ENCODE data around the gene MYO1D. TPM values are rescaled to one million over a fixed set of nuclear protein-coding genes. Genes with fewer than 3 reads are reported as not detected.
"Not testable (repeated sequence)": the region's sequence is repeated elsewhere in the genome, so short reads cannot be mapped to it uniquely, and the experiment has no call there.

The MYO1D gene
- total and polyA plus RNA-seq, 5 donors from 2014 or later: 1.5 to 8.2 (median 2.7) TPM

- not testable (repeated sequence) for H3K36me3 ChIP-seq (ENCODE audit: control insufficient read depth, insufficient read depth, low read length); H3K9me3 ChIP-seq (ENCODE audit: control insufficient read depth in 2 of 2, low read length in 2 of 2); H3K4me3 Mint-ChIP-seq; H3K4me1 Mint-ChIP-seq; H3K27ac Mint-ChIP-seq; DNase-seq; H3K4me3 ChIP-seq (ENCODE audit: low read depth, low read length); H3K9me3 Mint-ChIP-seq; H3K4me1 ChIP-seq (ENCODE audit: control insufficient read depth, insufficient read depth, low read length, poor library complexity, severe bottlenecking); H3K27me3 ChIP-seq (ENCODE audit: control insufficient read depth, insufficient read depth, low read length); H3K27me3 Mint-ChIP-seq; H3K27ac ChIP-seq (ENCODE audit: insufficient read depth, low read length, poor library complexity, severe bottlenecking); ATAC-seq (ENCODE audit: low read depth in 2 of 2)
- peaks cover 22% of the 10 kb centered on the region for H3K36me3 Mint-ChIP-seq
Measured at GRCh38 chr17:32714206-32714605, 162.7 kb downstream of the MYO1D start.

DNA sequence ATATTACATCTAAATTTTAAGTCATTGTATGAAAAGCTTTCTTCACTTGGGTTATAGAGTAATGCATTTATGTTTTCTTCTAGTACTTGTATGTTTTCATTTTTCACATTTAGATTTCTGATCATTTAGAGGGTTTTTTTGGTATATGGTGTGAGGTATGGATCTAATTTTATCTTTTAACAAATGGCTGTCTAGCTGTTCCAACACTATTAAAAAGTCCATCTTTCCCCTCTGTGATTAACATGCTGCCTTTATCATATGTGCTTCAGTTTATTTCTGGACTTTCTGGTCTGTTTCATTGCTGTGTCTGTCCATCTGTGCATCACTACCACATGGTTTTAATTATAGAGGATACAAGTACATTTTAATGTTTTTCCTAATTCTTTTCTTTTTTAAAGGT is 163.8 kb downstream of the MYO1D start:
- no peak for DNase-seq
- H3K4me1 ChIP-seq (ENCODE audit: control insufficient read depth, insufficient read depth, low read length, poor library complexity, severe bottlenecking): no peaks in the 10 kb centered on the region
- H3K4me3 ChIP-seq (ENCODE audit: low read depth, low read length): no peak overlapping the region
- H3K4me3 Mint-ChIP-seq: no peak overlapping the region
- no peaks in the 10 kb centered on the region for H3K9me3 ChIP-seq (ENCODE audit: control insufficient read depth in 2 of 2, low read length in 2 of 2)
- no peaks in the 10 kb centered on the region for H3K36me3 ChIP-seq (ENCODE audit: control insufficient read depth, insufficient read depth, low read length)
- ATAC-seq (ENCODE audit: low read depth in 2 of 2): no peak
- H3K9me3 Mint-ChIP-seq: peaks cover 0 to 2% (median 0%) of the 10 kb centered on the region in 7 donors
- peaks cover 14% of the 10 kb centered on the region for H3K36me3 Mint-ChIP-seq
- peaks cover 7% of the 10 kb centered on the region for H3K27me3 Mint-ChIP-seq
- H3K4me1 Mint-ChIP-seq: peaks cover 0 to 9% (median 8%) of the 10 kb centered on the region in 4 donors
- no peak overlapping the region for H3K27ac ChIP-seq (ENCODE audit: insufficient read depth, low read length, poor library complexity, severe bottlenecking)
- no peak overlapping the region for H3K27ac Mint-ChIP-seq
- no peaks in the 10 kb centered on the region for H3K27me3 ChIP-seq (ENCODE audit: control insufficient read depth, insufficient read depth, low read length)

GRCh38 chr17:32709562-32709961 is 167.4 kb downstream of the MYO1D start:
- Histone ChIP-seq H3K4me3 (ENCODE audit: low read depth, low read length) (no peak overlapping the region), H3K4me1 (ENCODE audit: control insufficient read depth, insufficient read depth, low read length, poor library complexity, severe bottlenecking) (no peaks in the 10 kb centered on the region), H3K27me3 (ENCODE audit: control insufficient read depth, insufficient read depth, low read length) (no peaks in the 10 kb centered on the region), H3K9me3 (ENCODE audit: control insufficient read depth in 2 of 2, low read length in 2 of 2) (no peaks in the 10 kb centered on the region), H3K36me3 (ENCODE audit: control insufficient read depth, insufficient read depth, low read length) (no peaks in the 10 kb centered on the region), H3K27ac (ENCODE audit: insufficient read depth, low read length, poor library complexity, severe bottlenecking) (no peak overlapping the region)
- peaks cover 0 to 2% (median 0%) of the 10 kb centered on the region in 7 donors for H3K9me3 Mint-ChIP-seq
- peaks cover 7% of the 10 kb centered on the region for H3K27me3 Mint-ChIP-seq
- no peak overlapping the region for H3K27ac Mint-ChIP-seq
- ATAC-seq (ENCODE audit: low read depth in 2 of 2): no peak
- H3K4me3 Mint-ChIP-seq: no peak overlapping the region
- peaks cover 11% of the 10 kb centered on the region for H3K36me3 Mint-ChIP-seq
- DNase-seq: no peak
- peaks cover 0 to 3% (median under 1%) of the 10 kb centered on the region in 4 donors for H3K4me1 Mint-ChIP-seq

DNA sequence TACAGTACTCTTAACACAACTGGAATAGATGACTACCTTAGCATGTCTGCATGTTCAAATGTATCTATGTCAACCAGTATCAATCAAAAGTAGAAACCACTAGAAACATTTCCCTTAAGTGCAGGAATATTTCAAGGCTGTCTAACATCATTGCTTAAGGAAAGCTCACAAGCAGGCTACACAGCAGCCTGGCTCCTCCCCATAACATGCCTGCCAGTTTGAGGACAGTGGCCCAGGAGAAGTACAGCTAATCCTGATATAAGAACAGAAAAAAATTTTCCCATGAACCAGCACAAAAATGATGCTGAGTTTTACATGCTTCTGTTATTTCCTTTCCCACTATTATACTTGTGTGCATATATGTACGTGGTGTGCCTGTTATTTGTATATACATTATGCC is 175.1 kb downstream of the MYO1D start:
- H3K36me3 Mint-ChIP-seq: no peaks in the 10 kb centered on the region
- Histone ChIP-seq H3K27ac (ENCODE audit: insufficient read depth, low read length, poor library complexity, severe bottlenecking) (no peak overlapping the region), H3K9me3 (ENCODE audit: control insufficient read depth in 2 of 2, low read length in 2 of 2) (no peaks in the 10 kb centered on the region), H3K27me3 (ENCODE audit: control insufficient read depth, insufficient read depth, low read length) (no peaks in the 10 kb centered on the region), H3K4me1 (ENCODE audit: control insufficient read depth, insufficient read depth, low read length, poor library complexity, severe bottlenecking) (no peaks in the 10 kb centered on the region), H3K4me3 (ENCODE audit: low read depth, low read length) (no peak overlapping the region), H3K36me3 (ENCODE audit: control insufficient read depth, insufficient read depth, low read length) (no peaks in the 10 kb centered on the region)
- peaks cover 4% of the 10 kb centered on the region for H3K27me3 Mint-ChIP-seq
- H3K27ac Mint-ChIP-seq: no peak overlapping the region
- no peaks in the 10 kb centered on the region for H3K4me1 Mint-ChIP-seq
- no peak overlapping the region for H3K4me3 Mint-ChIP-seq
- ATAC-seq (ENCODE audit: low read depth in 2 of 2) (no peak), DNase-seq (no peak)
- no peaks in the 10 kb centered on the region for H3K9me3 Mint-ChIP-seq

- H3K4me1 Mint-ChIP-seq: no peaks in the 10 kb centered on the region
- H3K36me3 Mint-ChIP-seq: peaks cover 4% of the 10 kb centered on the region
- ATAC-seq (ENCODE audit: low read depth in 2 of 2) (no peak), DNase-seq (no peak)
- H3K4me3 Mint-ChIP-seq: no peak overlapping the region
- Histone ChIP-seq H3K27ac (ENCODE audit: insufficient read depth, low read length, poor library complexity, severe bottlenecking) (no peak overlapping the region), H3K36me3 (ENCODE audit: control insufficient read depth, insufficient read depth, low read length) (no peaks in the 10 kb centered on the region), H3K4me3 (ENCODE audit: low read depth, low read length) (no peak overlapping the region), H3K9me3 (ENCODE audit: control insufficient read depth in 2 of 2, low read length in 2 of 2) (no peaks in the 10 kb centered on the region), H3K4me1 (ENCODE audit: control insufficient read depth, insufficient read depth, low read length, poor library complexity, severe bottlenecking) (no peaks in the 10 kb centered on the region), H3K27me3 (ENCODE audit: control insufficient read depth, insufficient read depth, low read length) (no peaks in the 10 kb centered on the region)
- no peak overlapping the region for H3K27ac Mint-ChIP-seq
- peaks cover 4% of the 10 kb centered on the region for H3K27me3 Mint-ChIP-seq
- H3K9me3 Mint-ChIP-seq: peaks cover 0 to 1% (median 0%) of the 10 kb centered on the region in 7 donors
Measured at GRCh38 chr17:32699247-32699646, 177.7 kb downstream of the MYO1D start.

GRCh38 chr17:32697728-32698625 is 178.9 kb downstream of the MYO1D start:
- Mint-ChIP-seq H3K4me3 (no peak overlapping the region), H3K27ac (no peak overlapping the region), H3K36me3 (peaks cover 4% of the 10 kb centered on the region), H3K4me1 (no peaks in the 10 kb centered on the region), H3K9me3 (peaks cover 0 to 1% (median 0%) of the 10 kb centered on the region in 7 donors), H3K27me3 (peaks cover 4% of the 10 kb centered on the region)
- Histone ChIP-seq H3K36me3 (ENCODE audit: control insufficient read depth, insufficient read depth, low read length) (no peaks in the 10 kb centered on the region), H3K9me3 (ENCODE audit: control insufficient read depth in 2 of 2, low read length in 2 of 2) (no peaks in the 10 kb centered on the region), H3K4me1 (ENCODE audit: control insufficient read depth, insufficient read depth, low read length, poor library complexity, severe bottlenecking) (no peaks in the 10 kb centered on the region), H3K27me3 (ENCODE audit: control insufficient read depth, insufficient read depth, low read length) (no peaks in the 10 kb centered on the region), H3K4me3 (ENCODE audit: low read depth, low read length) (no peak overlapping the region), H3K27ac (ENCODE audit: insufficient read depth, low read length, poor library complexity, severe bottlenecking) (no peak overlapping the region)
- DNase-seq (no peak), ATAC-seq (ENCODE audit: low read depth in 2 of 2) (no peak)

- H3K4me1 Mint-ChIP-seq: peaks cover 0 to 5% (median 0%) of the 10 kb centered on the region in 4 donors
- peaks cover 4% of the 10 kb centered on the region for H3K36me3 Mint-ChIP-seq
- no peak overlapping the region for H3K4me3 Mint-ChIP-seq
- Histone ChIP-seq H3K27me3 (ENCODE audit: control insufficient read depth, insufficient read depth, low read length) (no peaks in the 10 kb centered on the region), H3K4me1 (ENCODE audit: control insufficient read depth, insufficient read depth, low read length, poor library complexity, severe bottlenecking) (no peaks in the 10 kb centered on the region), H3K4me3 (ENCODE audit: low read depth, low read length) (no peak overlapping the region), H3K9me3 (ENCODE audit: control insufficient read depth in 2 of 2, low read length in 2 of 2) (no peaks in the 10 kb centered on the region), H3K27ac (ENCODE audit: insufficient read depth, low read length, poor library complexity, severe bottlenecking) (no peak overlapping the region), H3K36me3 (ENCODE audit: control insufficient read depth, insufficient read depth, low read length) (no peaks in the 10 kb centered on the region)
- no peak for ATAC-seq (ENCODE audit: low read depth in 2 of 2)
- no peak overlapping the region for H3K27ac Mint-ChIP-seq
- H3K9me3 Mint-ChIP-seq: peaks cover 0 to 1% (median 0%) of the 10 kb centered on the region in 7 donors
- peaks cover 4% of the 10 kb centered on the region for H3K27me3 Mint-ChIP-seq
- DNase-seq: no peak
Measured at GRCh38 chr17:32696426-32696825, 180.5 kb downstream of the MYO1D start.

DNA sequence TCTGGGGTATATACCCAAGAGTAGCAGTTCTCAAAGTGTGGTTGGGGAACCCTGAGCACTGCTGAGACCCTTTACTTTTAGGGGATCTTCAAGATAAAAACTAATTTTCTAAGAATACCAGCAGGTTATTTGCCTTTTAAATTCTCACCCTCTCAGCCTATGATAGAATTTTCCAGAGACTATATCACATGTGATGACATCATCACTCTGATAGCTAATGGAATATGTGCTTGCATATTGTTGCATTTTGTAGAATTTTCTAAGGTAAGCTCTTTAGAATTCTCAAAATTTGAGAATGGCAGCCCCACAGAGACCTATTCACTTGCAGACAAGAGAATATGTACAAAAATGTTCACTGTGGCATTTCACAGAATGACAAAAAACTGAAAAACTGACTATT is 181.1 kb downstream of the MYO1D start:
- peaks cover 0 to 5% (median 0%) of the 10 kb centered on the region in 4 donors for H3K4me1 Mint-ChIP-seq
- H3K4me3 ChIP-seq (ENCODE audit: low read depth, low read length): no peak overlapping the region
- no peaks in the 10 kb centered on the region for H3K27me3 ChIP-seq (ENCODE audit: control insufficient read depth, insufficient read depth, low read length)
- H3K9me3 ChIP-seq (ENCODE audit: control insufficient read depth in 2 of 2, low read length in 2 of 2): no peaks in the 10 kb centered on the region
- peaks cover 4% of the 10 kb centered on the region for H3K36me3 Mint-ChIP-seq
- H3K4me1 ChIP-seq (ENCODE audit: control insufficient read depth, insufficient read depth, low read length, poor library complexity, severe bottlenecking): no peaks in the 10 kb centered on the region
- no peak overlapping the region for H3K27ac ChIP-seq (ENCODE audit: insufficient read depth, low read length, poor library complexity, severe bottlenecking)
- ATAC-seq (ENCODE audit: low read depth in 2 of 2): no peak
- H3K9me3 Mint-ChIP-seq: peaks cover 0 to 1% (median 0%) of the 10 kb centered on the region in 7 donors
- H3K27ac Mint-ChIP-seq: no peak overlapping the region
- DNase-seq: no peak
- H3K36me3 ChIP-seq (ENCODE audit: control insufficient read depth, insufficient read depth, low read length): no peaks in the 10 kb centered on the region
- peaks cover 4% of the 10 kb centered on the region for H3K27me3 Mint-ChIP-seq
- no peak overlapping the region for H3K4me3 Mint-ChIP-seq
